HG03097 (cell line): ENCODE measurements around the gene EWSR1.

Source experiments
- ATAC-seq: cut with Tn5 transposase; IDR thresholded peaks from one replicate; pipeline ENCODE4 v1.9.1; 2021; ENCODE audit not compliant: unreplicated experiment, low FRiP score

Gene EWSR1

GRCh38 chr22:29268511-29269229, 602 bp downstream of the EWSR1 start:
- peak; percentile 15 for ATAC-seq

DNA sequence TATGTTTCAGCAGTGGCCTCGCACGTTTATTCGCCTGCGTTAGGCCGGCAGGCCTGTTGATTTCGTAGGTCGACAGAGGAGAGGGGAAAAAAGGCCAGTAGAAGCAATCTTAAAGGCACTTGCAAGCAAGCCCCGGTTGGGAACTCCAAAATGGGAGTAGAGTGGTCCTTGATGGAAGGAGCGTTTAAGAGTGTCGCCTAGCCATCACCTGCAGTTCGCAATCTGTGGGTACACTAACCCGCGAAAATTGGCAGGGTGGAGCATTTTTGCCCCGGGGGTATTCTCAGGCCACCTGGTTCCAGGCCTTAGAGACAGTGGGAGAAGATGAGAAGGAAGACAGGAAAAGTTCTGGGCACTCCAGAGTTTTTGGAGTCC, 1.1 kb downstream of the EWSR1 start:
- no peak for ATAC-seq

DNA sequence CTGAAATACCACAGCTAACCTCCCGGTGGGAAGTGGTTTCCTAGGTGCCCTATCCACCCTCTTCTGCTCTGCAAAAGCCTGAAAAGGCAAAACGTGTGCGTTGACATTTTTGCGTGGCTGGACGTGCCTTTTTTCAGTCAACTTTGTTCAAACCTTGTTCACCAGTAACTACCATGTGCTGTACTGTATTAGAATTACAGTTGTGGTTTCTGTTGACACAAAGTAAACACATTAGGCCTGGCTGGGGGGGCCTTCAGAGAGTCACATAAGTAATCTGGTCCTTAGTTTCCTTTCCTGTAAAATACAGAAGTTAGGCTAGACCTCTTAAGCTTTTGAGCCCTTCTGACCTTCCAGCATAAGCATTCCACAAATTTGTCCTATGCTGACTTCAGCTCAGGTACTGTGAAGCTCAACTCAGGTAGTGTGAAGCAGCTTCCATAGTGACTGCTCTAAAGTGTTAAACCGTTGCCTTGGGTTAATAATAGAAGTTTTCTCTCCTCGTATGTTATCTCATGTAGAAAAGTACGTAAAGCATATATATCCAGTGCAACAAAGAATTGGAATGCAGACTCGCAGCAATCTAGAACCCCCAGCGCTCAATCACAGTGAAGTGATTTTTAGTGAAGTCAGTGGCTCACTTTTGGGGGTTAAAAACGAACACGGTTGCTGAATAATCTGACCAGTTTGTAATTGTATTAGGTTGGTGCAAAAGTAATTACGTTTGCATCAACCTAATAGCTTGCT, 1.8 kb downstream of the EWSR1 start:
- no peak for ATAC-seq

DNA sequence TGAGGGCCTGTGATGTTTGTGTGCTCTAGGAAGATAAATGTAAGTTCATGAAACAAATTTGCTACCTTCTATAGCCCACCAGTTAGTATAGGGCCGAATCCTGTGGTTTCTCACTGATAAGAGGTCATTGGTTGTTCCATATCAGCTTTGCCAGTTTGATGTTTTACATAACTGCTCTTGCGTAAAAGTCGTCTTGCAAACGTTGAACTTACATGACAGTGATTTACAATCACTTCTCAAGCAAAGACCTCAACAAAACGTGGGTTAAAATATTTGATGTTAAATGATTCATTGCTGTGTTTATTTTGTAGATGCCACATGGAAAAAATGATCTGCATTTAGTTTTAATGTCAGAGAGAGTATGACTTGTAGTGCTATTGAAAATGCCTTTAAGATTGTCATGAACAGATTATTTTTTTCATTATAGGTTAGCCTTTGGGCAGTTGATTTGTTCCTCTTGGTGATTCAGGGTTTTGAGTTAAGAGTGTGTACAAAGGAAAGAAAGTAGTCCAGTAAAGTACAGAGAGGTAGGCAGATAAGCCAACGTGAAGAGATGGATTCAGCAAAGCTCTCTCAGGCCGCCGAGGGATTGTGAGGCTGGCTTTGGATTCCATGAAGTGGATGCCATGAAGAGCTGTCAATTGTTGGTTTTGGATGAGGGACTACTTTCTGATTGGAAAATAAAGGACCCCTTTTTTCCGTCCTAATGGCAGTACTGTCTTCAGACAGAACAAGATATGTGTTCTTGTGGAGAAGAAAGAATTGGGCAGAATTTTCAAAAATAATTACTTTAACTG, 2.6 kb downstream of the EWSR1 start:
- no peak for ATAC-seq

DNA sequence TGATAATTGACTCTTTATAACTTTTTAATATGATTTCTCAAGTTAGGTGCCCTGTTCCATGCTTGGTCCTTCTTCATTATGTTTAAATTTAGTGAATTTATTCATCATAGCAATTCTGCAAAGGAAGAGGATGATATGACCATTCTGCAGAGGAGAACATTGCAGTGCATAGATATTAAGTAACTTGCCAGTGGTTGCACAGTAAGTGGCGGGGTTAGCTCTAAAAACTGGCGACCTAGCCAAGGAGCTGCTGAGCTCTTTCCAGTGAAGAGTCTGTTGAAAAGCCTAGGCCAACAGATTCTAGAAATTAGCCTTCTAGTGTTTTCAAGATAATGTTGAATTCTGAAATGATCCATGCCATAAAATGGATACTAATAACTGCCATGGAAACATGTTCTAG, 4.6 kb downstream of the EWSR1 start:
- ATAC-seq: no peak

DNA sequence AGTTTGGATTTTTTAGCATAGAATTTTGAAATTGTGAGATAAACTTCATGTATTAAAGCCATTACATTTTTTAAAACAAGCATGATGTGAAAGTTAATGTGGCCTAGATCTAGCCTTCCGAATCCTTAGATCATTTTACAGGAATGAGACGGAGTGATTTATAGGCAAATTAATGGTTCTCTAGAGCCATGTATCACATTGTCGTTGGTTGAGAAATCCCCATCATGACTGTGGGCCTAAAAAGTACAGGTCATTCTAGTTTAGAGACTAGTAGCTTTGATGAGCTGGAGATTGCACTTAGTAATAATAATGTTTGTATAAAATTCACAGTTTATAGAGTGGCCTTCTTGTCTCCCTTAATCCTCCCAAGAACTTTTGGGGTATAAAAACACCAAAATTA, 7.1 kb downstream of the EWSR1 start:
- ATAC-seq: no peak

DNA sequence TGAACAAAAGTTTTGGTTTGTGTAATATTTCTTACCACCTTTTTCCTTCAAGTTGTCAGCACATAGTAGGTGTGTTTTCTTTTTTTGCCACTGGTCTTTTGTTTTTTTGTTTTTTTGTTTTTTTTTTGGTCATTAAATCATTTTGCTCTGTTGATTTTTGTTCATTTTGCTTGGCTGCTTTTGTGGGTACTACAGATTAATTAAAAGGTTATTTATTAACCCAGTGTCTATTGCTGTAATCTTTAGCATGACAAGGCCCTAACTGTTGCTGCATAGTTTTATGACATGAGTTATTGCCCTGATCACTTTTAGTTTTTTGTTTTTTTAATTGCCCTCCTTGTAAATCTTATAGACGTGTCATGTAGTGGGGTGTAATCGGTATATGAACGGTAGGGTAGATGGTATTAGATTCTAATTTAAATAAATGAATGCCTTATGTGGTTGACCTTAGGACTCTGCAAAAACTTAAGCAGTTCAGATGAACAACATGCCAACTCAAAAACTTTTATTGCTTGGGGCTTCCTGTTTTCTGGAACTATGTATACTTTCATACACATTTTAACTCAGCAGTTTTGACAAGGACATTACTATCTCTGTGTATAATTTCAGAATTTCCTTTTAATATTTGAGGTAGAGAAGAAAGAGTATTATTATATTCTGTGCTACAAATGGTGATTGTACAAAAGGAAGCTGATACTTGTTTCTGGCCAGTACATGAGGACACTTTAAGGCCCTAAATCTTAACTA, 7.9 kb downstream of the EWSR1 start:
- ATAC-seq: no peak

DNA sequence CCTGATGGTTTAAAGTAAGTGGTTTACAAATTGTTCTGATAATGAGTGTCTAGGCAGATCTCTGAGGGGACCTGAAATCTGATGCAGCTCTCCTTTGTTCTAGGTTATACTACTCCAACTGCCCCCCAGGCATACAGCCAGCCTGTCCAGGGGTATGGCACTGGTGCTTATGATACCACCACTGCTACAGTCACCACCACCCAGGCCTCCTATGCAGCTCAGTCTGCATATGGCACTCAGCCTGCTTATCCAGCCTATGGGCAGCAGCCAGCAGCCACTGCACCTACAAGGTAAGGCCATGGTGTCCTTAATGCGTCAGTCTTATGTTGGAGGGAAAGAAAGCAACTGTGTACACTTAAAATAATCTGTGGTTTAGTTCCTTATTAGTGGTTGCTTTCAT, 9.9 kb downstream of the EWSR1 start:
- no peak for ATAC-seq

DNA sequence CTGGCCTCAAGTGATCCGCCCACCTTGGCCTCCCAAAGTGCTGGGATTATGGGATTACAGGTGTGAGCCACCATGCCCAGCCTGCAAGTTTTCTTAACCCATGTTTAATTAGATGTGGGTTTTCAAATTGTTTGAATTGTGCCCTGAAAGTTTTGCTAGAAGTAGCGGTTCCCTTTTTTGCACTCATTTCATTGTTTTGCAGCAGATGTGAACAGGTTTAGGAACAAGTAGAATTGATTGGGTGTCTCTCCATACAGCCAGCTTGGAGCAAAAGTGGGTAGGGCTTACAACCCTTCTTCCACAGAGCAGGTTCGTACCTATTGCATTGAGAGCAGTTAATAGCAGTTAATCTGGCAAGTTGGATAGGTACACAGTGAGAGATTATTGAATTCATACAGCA, 16.1 kb downstream of the EWSR1 start:
- ATAC-seq: no peak

DNA sequence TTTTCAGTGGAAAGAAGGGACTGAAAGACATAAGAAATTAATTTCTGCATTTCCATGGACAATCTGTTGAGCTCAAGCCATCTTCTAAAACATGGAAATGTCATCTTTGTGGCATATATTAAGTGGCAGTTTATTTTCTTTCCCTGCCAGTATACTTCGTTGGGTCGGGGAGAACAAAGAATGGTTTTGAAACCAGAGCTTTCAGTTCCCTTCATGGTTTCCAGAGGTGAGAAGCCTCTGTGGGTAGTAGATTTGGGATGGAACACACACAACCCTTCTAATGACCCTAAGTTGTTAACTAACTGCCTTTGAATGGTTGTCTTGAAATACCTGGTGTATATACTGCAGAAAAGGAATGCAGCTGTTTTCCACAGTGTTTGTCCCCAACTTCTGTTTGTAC, 20.8 kb downstream of the EWSR1 start:
- ATAC-seq: no peak

- ATAC-seq: no peak
Observed at GRCh38 chr22:29290061-29290460, 22.0 kb downstream of the EWSR1 start.

DNA sequence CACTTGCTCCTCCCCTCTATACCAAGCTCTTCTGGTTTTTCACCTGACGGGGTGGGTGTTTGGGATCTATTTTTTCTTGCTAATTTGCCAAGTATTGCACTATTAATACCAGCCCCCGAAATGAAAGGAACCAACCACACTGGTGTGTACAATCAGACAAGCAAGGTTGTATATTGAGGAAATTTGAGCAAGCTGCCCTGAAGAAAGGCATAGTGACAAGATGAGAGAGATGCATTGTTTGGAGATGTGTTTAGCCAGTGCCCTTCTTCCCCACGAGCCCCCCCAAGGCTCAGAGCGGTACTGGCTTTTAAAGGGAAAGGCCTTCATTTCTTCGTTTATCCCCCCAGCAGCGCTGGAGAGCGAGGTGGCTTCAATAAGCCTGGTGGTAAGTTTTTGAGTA, 23.1 kb downstream of the EWSR1 start:
- no peak for ATAC-seq

- ATAC-seq: no peak
Observed at GRCh38 chr22:29292379-29292778, 24.3 kb downstream of the EWSR1 start.

- ATAC-seq: no peak
Observed at GRCh38 chr22:29298641-29299040, 30.6 kb downstream of the EWSR1 start.

- ATAC-seq: no peak
Observed at GRCh38 chr22:29299136-29299900, 31.2 kb downstream of the EWSR1 start.

GRCh38 chr22:29300467-29300806, 32.4 kb downstream of the EWSR1 start:
- no peak for ATAC-seq

DNA sequence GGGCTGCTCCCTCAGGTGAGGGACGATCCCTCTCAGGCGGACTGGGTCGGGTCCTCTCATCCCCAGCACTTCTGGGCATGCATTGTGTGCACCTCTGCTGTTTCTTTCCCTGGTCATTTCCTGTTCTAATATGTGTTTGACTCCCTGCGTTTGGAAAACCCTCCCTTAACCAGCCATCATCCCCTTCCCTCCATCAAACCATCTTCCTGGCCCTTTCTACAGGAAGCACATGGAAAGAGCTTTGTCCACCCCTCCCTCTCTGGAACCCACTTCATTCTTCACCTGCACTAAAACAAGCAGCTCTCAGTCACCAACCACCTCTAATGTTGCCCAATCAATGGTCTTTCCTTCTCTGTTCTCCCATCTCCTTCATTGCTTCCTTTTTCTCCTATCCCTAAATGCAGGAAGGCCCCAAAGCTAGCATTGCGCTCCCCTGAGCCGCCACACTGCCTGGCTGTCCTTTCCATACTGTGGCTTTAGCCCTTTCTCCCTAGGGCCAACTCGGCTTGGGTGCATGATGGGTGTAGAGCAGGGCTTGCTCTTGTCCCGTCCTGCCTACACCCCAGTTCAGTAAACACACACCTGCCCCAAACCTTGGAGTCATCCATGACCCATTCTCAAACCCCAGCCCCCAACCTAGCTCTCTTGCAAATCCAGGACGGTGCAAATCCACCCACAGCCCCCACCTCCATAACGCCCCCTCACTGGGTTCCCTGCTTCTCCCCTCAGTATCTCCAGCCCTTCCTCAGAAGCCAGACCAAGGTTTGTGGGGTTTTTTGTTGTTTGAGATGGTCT, 32.9 kb downstream of the EWSR1 start:
- ATAC-seq: no peak

DNA sequence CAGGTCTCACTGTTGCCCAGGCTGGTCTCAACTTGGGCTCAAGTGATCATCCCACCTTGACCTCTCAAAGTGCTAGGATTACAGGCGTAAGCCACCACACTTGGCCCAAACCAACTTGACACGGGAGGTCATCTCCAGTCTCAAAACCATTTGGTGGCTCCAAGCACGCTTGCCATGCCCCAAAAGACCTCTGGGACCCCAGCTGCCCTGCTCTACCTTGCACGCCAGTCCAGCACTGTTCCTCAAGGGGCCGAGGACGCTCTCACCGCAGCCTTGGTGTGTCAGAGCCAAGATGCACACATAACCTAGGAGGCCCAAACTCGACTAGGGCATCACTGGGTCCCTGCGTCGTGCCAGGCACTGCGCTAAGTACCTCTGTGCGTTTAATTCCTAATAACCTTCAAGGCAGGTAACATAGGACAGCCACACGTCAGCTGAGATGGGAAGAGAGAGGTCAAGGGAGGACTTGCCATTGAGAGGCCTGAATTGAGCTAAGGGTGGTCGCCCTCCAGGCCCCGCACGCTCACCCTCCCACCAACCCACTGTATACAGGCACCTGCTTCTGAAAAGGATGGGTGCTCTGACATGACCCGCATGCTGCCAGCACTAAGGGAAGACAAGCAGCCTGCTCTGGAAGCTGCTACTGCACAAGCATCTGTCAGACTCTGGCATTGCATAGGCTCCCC, 33.8 kb downstream of the EWSR1 start:
- ATAC-seq: no peak

GRCh38 chr22:29302402-29302680, 34.3 kb downstream of the EWSR1 start:
- ATAC-seq: no peak
